ENCODE results near the gene NUP133. TPM values are rescaled to one million over a fixed set of nuclear protein-coding genes. Genes with fewer than 3 reads are reported as not detected.
"Not testable (repeated sequence)": the region's sequence is repeated elsewhere in the genome, so short reads cannot be mapped to it uniquely, and the experiment has no call there.

Gene NUP133
- total RNA-seq, 3 donors from 2014 or later, result 29.4 to 48.4 (median 31.8) TPM

GRCh38 chr1:229407206-229408026 is 100.7 kb downstream of the NUP133 start:
- H3K9me3 ChIP-seq, result no peaks in the 10 kb centered on the region
- peak overlapping the region; percentile 10 to 52 (median 38) for H3K4me3 ChIP-seq
- H3K27me3 ChIP-seq, result peaks cover 0 to 54% of the 10 kb centered on the region in 2 donors
- TF ChIP-seq POLR2AphosphoS5 (IDR thresholded peaks at IDR 0.05) (no peak), CTCF (IDR thresholded peaks at IDR 0.05) (no peak), POLR2A (IDR thresholded peaks at IDR 0.05) (no peak)
- H3K36me3 ChIP-seq, result no peaks in the 10 kb centered on the region
- intact Hi-C loops (cut with DNase I; ENCODE audit: low total_unique reads), result loop anchor here (1.0 kb wide), 1 partner anchor 47 kb away; no protein-coding TSS in a partner anchor
- no peak for DNase-seq (ENCODE audit: low spot score in 2 of 2)
- H3K4me1 ChIP-seq, result no peaks in the 10 kb centered on the region
- no peak overlapping the region for H3K27ac ChIP-seq

GRCh38 chr1:229406798-229407197 is 101.3 kb downstream of the NUP133 start:
- DNase-seq (ENCODE audit: low spot score in 2 of 2), result no peak
- Histone ChIP-seq H3K36me3 (no peaks in the 10 kb centered on the region), H3K27ac (no peak overlapping the region), H3K27me3 (peaks cover 0 to 54% of the 10 kb centered on the region in 2 donors), H3K9me3 (no peaks in the 10 kb centered on the region), H3K4me1 (no peaks in the 10 kb centered on the region), H3K4me3 (peak overlapping the region in 1 of 3 donors; percentile 52)
- TF ChIP-seq POLR2AphosphoS5 (IDR thresholded peaks at IDR 0.05), result no peak
- intact Hi-C loops (cut with DNase I; ENCODE audit: low total_unique reads), result loop anchor here (1.0 kb wide), 1 partner anchor 46 kb away; no protein-coding TSS in a partner anchor

GRCh38 chr1:229403573-229403972 is 104.6 kb downstream of the NUP133 start:
- H3K9me3 ChIP-seq, result no peaks in the 10 kb centered on the region
- H3K36me3 ChIP-seq, result no peaks in the 10 kb centered on the region
- intact Hi-C loops (cut with DNase I; ENCODE audit: low total_unique reads), result no loop called here
- DNase-seq (ENCODE audit: low spot score in 2 of 2), result no peak
- no peak overlapping the region for H3K4me3 ChIP-seq
- no peak for TF ChIP-seq POLR2AphosphoS5 (IDR thresholded peaks at IDR 0.05)
- TF ChIP-seq POLR2A (IDR thresholded peaks at IDR 0.05), result no peak
- TF ChIP-seq CTCF (IDR thresholded peaks at IDR 0.05), result no peak
- H3K4me1 ChIP-seq, result no peaks in the 10 kb centered on the region
- peaks cover 0 to 34% of the 10 kb centered on the region in 2 donors for H3K27me3 ChIP-seq
- H3K27ac ChIP-seq, result no peak overlapping the region

GRCh38 chr1:229402993-229403392 is 105.1 kb downstream of the NUP133 start:
- no peaks in the 10 kb centered on the region for H3K9me3 ChIP-seq
- H3K27me3 ChIP-seq, result peaks cover 0 to 28% of the 10 kb centered on the region in 2 donors
- no peak overlapping the region for H3K27ac ChIP-seq
- intact Hi-C loops (cut with DNase I; ENCODE audit: low total_unique reads), result no loop called here
- TF ChIP-seq POLR2A (IDR thresholded peaks at IDR 0.05) (no peak), POLR2AphosphoS5 (IDR thresholded peaks at IDR 0.05) (no peak), CTCF (IDR thresholded peaks at IDR 0.05) (no peak)
- no peak for DNase-seq (ENCODE audit: low spot score in 2 of 2)
- H3K4me3 ChIP-seq, result no peak overlapping the region
- H3K36me3 ChIP-seq, result no peaks in the 10 kb centered on the region
- H3K4me1 ChIP-seq, result no peaks in the 10 kb centered on the region

- H3K9me3 ChIP-seq; H3K4me1 ChIP-seq; H3K27ac ChIP-seq; intact Hi-C loops (cut with DNase I; ENCODE audit: low total_unique reads); DNase-seq (ENCODE audit: low spot score in 2 of 2); H3K4me3 ChIP-seq; H3K36me3 ChIP-seq: not testable (repeated sequence)
- peaks cover 0 to 23% of the 10 kb centered on the region in 2 donors for H3K27me3 ChIP-seq
These were observed 105.8 kb downstream of the NUP133 start for GRCh38 chr1:229402329-229402728.

GRCh38 chr1:229397762-229398161 is 110.4 kb downstream of the NUP133 start:
- no peaks in the 10 kb centered on the region for H3K36me3 ChIP-seq
- peaks cover 0 to 6% of the 10 kb centered on the region in 2 donors for H3K27me3 ChIP-seq
- no peak for TF ChIP-seq CTCF (IDR thresholded peaks at IDR 0.05)
- no peak for TF ChIP-seq POLR2AphosphoS5 (IDR thresholded peaks at IDR 0.05)
- no peak for TF ChIP-seq POLR2A (IDR thresholded peaks at IDR 0.05)
- H3K9me3 ChIP-seq, result no peaks in the 10 kb centered on the region
- no peaks in the 10 kb centered on the region for H3K4me1 ChIP-seq
- DNase-seq (ENCODE audit: low spot score in 2 of 2), result no peak
- H3K27ac ChIP-seq, result no peak overlapping the region
- intact Hi-C loops (cut with DNase I; ENCODE audit: low total_unique reads), result no loop called here
- H3K4me3 ChIP-seq, result no peak overlapping the region

All from breast epithelium (tissue), 4 donors.